HG03521 (cell line): ENCODE data around the gene STRIT1.

Source experiments
- ATAC-seq: cut with Tn5 transposase; IDR thresholded peaks from one replicate; pipeline ENCODE4 v1.9.1; 2021; ENCODE audit warnings: mild to moderate bottlenecking, moderate library complexity; ENCODE audit not compliant: unreplicated experiment

The STRIT1 gene

GRCh38 chr3:155293516-155293915 is at the start of gene STRIT1:
Gene STRIT1 (minus strand): TSS chr3:155293683.
- ATAC-seq = no peak

GRCh38 chr3:155342344-155342743 is 48.9 kb upstream of the STRIT1 start:
- no peak for ATAC-seq

- ATAC-seq = no peak
Observed at GRCh38 chr3:155339052-155339451, 45.6 kb upstream of the STRIT1 start.

- ATAC-seq = peak; percentile 41
Observed at GRCh38 chr3:155335724-155336354, 42.4 kb upstream of the STRIT1 start.

- peak; percentile 86 for ATAC-seq
Observed at GRCh38 chr3:155334914-155335723, 41.6 kb upstream of the STRIT1 start.

- ATAC-seq = no peak
Observed at GRCh38 chr3:155334215-155334913, 40.9 kb upstream of the STRIT1 start.

- no peak for ATAC-seq
Observed at GRCh38 chr3:155332716-155333115, 39.2 kb upstream of the STRIT1 start.

- no peak for ATAC-seq
Observed at GRCh38 chr3:155331078-155331477, 37.6 kb upstream of the STRIT1 start.

- no peak for ATAC-seq
Observed at GRCh38 chr3:155330370-155330769, 36.9 kb upstream of the STRIT1 start.

- ATAC-seq = no peak
Observed at GRCh38 chr3:155329513-155330048, 36.1 kb upstream of the STRIT1 start.

- no peak for ATAC-seq
Observed at GRCh38 chr3:155327871-155328270, 34.4 kb upstream of the STRIT1 start.

- ATAC-seq = no peak
Observed at GRCh38 chr3:155327430-155327829, 33.9 kb upstream of the STRIT1 start.

- ATAC-seq = no peak
Observed at GRCh38 chr3:155326901-155327300, 33.4 kb upstream of the STRIT1 start.

- ATAC-seq = no peak
Observed at GRCh38 chr3:155326244-155326643, 32.8 kb upstream of the STRIT1 start.

GRCh38 chr3:155325263-155325835 is 31.9 kb upstream of the STRIT1 start:
- no peak for ATAC-seq

GRCh38 chr3:155323063-155323666 is 29.7 kb upstream of the STRIT1 start:
- peak; percentile 90 for ATAC-seq

GRCh38 chr3:155321418-155321817 is 27.9 kb upstream of the STRIT1 start:
- ATAC-seq = no peak

GRCh38 chr3:155320934-155321333 is 27.5 kb upstream of the STRIT1 start:
- no peak for ATAC-seq

GRCh38 chr3:155318740-155319139 is 25.3 kb upstream of the STRIT1 start:
- no peak for ATAC-seq

GRCh38 chr3:155317211-155317610 is 23.7 kb upstream of the STRIT1 start:
- no peak for ATAC-seq

GRCh38 chr3:155316426-155316825 is 22.9 kb upstream of the STRIT1 start:
- ATAC-seq = no peak
